Heart right ventricle (tissue), 16 donors: ENCODE results near the gene EGLN2. TPM values are rescaled to one million over a fixed set of nuclear protein-coding genes. Genes with fewer than 3 reads are reported as not detected.
"Not testable (repeated sequence)": the region's sequence is repeated elsewhere in the genome, so short reads cannot be mapped to it uniquely, and the experiment has no call there.

Source experiments
- ATAC-seq, 8 donors: fragments of 200-7000 bp; cut with Tn5 transposase; one replicate each; pipeline ENCODE4 v1.9.1; 2020; ENCODE audit warnings: mild to moderate bottlenecking in 8 of 8, moderate library complexity in 8 of 8, moderate number of reproducible peaks in 1 of 8
- DNase-seq, 2 donors: peaks; one replicate each; pipeline ENCODE4 v3.0.0-alpha.2; 2020
- H3K27ac ChIP-seq, 10 donors: fragments of 200-600 bp; sonication (generic) in 2 of 10; one replicate each; pipeline versions ENCODE4 v1.5.0 to v1.8.0; 2020 to 2022; ENCODE audit warnings: mild to moderate bottlenecking in 3 of 10
- H3K27me3 ChIP-seq, 7 donors: fragments of 200-600 bp; one replicate each; pipeline ENCODE4 v1.8.0; 2021 to 2022; ENCODE audit warnings: mild to moderate bottlenecking in 2 of 7
- H3K36me3 ChIP-seq, 9 donors: fragments of 200-600 bp; sonication (generic) in 1 of 9; one replicate each; pipeline versions ENCODE4 v1.5.0 to v1.8.0; 2020 to 2022; ENCODE audit warnings: mild to moderate bottlenecking in 2 of 9
- H3K4me1 ChIP-seq, 9 donors: fragments of 200-600 bp; sonication (generic) in 1 of 9; one replicate each; pipeline versions ENCODE4 v1.5.0 to v1.8.0; 2020 to 2022; ENCODE audit warnings: mild to moderate bottlenecking in 4 of 9
- H3K4me3 ChIP-seq, 10 donors: fragments of 200-600 bp; sonication (generic) in 2 of 10; one replicate each; pipeline versions ENCODE4 v1.5.0 to v1.8.0; 2020 to 2022; ENCODE audit warnings: mild to moderate bottlenecking in 7 of 10, moderate library complexity in 2 of 10
- H3K9me3 ChIP-seq, 11 donors: fragments of 200-600 bp in 10 of 11; sonication (generic) in 2 of 11; one replicate each; pipeline versions ENCODE4 v1.5.0 to v1.8.0; 2013 to 2022; ENCODE audit warnings: mild to moderate bottlenecking in 2 of 11, control low read depth in 1 of 11, moderate library complexity in 1 of 11
- WGBS, 2 donors: extraction: QIAGEN DNeasy Blood & Tissue Kit; methylation state at CpG; one replicate each; pipeline ENCODE4 v1.1.7; 2013; ENCODE audit warnings: inconsistent platforms in 1 of 2; 5-methylcytosine and 5-hydroxymethylcytosine counted together
- intact Hi-C, 10 donors: fragments of 100-400 bp; cut with DNase I; formaldehyde crosslinking; loops; one replicate each; pipeline versions ENCODE4 v1.11.1 to v1.14.2; 2022
- polyA plus RNA-seq, 2 donors: library from polyadenylated mRNA; stranded (reverse); fragments of 200-250 nt; gene quantifications; one replicate each; pipeline ENCODE4 v1.2.3, GENCODE V29; 2013
- total RNA-seq, 10 donors: library from RNA; stranded (reverse); fragmentation: NEBNext Ultra II Directional in 3 of 10; extraction: Animal tissue kit (Norgen Biotek cat#: 25700) in 3 of 10; gene quantifications; one replicate each; pipeline versions ENCODE4 v1.2.1 to v1.2.4, GENCODE V29; 2021 to 2023
- TF ChIP-seq, protein P1 (sequence below), 9 donors: fragments of 200-600 bp; sonication (generic) in 2 of 9; IDR thresholded peaks; one replicate each; pipeline versions ENCODE4 v1.5.0 to v1.8.0; 2021 to 2022; ENCODE audit warnings: antibody characterized with exemption in 9 of 9, mild to moderate bottlenecking in 5 of 9, moderate library complexity in 1 of 9
- donor health status: Arrhythmogenic right ventricular cardiomyopathy.
- donor health status: ischemic (EF 13 %, LVEDD 7.1; RV severe dilation, severe dysfunction).
- donor health status: healthy with polysubstance abuse.
- donor health status: DM: no; HTN: yes; CAD: no.
- donor health status: DM: no; HTN: no; CAD: no.
- donor health status: ischemic (EF 25% LVEDD 6.9; RV normal size, moderate dysfunction).
- donor health status: ischemic (EF 25% LVEDD 5.7; RV mildly dilated, moderate dysfunction).
- donor health status: healthy.
- donor health status: DM: yes; HTN: yes; CAD: no.
- donor health status: Ischemic cardiomyopathy.
- donor health status: ischemic (EF 35%, LVEDD 5.7; RV mildly dilated, moderate dysfunction).
- donor health status: nonischemic (EF 11% LVEDD 7.7; RV severe dilation, severe dysfunction).
- donor health status: DM: yes; HTN: yes; CAD: no.
- donor health status: PGD.
- donor health status: ischemic (EF 29% LVEDD 5.4; RV normal size, mild dysfunction).
- donor health status: nonischemic (EF 23%, LVEDD 6.1; RV moderate dilation, normal function).

The EGLN2 gene
- total and polyA plus RNA-seq, 12 donors = 31.8 to 78.6 (median 46.0) TPM

DNA sequence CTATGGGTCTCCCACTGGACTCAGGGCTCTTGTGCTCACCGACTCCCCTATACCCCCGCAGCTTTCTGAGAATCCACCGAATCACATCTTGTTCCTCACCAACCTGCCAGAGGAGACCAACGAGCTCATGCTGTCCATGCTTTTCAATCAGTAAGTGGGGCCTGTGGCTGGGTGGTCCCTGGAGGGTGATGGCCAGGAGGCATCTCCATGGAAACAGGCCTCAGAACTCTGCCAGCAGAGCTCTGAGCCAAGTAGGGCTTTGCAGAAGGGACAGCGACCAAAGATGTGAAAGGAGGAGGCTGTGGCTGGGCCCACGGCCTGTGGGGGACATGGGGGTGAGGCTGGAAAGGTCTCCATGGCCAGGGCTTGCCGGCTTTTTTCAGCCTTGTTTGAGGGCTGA lies 35.5 kb upstream of the EGLN2 start:
- Histone ChIP-seq H3K4me1 (peaks cover 0 to 15% (median 7%) of the 10 kb centered on the region in 9 donors), H3K27me3 (no peaks in the 10 kb centered on the region), H3K27ac (no peak overlapping the region), H3K9me3 (no peaks in the 10 kb centered on the region), H3K4me3 (no peak overlapping the region), H3K36me3 (peaks cover 0 to 89% (median 81%) of the 10 kb centered on the region in 9 donors)
- WGBS, 2 donors = 92 to 95% methylated on average over 7 of the region's 7 CpGs
- ATAC-seq = no peak
- TF ChIP-seq, protein P1, sequence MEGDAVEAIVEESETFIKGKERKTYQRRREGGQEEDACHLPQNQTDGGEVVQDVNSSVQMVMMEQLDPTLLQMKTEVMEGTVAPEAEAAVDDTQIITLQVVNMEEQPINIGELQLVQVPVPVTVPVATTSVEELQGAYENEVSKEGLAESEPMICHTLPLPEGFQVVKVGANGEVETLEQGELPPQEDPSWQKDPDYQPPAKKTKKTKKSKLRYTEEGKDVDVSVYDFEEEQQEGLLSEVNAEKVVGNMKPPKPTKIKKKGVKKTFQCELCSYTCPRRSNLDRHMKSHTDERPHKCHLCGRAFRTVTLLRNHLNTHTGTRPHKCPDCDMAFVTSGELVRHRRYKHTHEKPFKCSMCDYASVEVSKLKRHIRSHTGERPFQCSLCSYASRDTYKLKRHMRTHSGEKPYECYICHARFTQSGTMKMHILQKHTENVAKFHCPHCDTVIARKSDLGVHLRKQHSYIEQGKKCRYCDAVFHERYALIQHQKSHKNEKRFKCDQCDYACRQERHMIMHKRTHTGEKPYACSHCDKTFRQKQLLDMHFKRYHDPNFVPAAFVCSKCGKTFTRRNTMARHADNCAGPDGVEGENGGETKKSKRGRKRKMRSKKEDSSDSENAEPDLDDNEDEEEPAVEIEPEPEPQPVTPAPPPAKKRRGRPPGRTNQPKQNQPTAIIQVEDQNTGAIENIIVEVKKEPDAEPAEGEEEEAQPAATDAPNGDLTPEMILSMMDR (IDR thresholded peaks at IDR 0.05) = no peak
- intact Hi-C loops = no loop called here
- DNase-seq = no peak

DNA sequence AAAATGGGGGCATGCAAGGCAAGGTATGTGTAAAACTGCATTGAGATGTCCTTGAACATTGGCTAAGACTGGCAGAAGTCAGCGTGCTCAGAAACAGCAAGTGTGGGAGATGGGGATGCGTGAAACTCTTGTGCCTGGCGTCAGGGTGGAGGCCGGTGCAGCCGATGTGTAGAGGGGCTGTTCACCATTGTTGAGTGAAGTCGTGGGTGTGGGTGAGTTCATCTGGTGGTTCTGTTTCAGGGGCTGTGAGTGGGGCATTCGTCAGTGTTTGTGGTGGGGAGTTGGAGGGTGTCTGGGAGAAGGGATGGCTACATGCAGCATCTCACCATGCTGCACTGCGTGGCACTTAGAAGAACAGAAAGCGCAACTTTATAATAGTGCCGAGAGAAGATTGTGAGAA lies 35.0 kb upstream of the EGLN2 start:
- no peak for DNase-seq
- no peak overlapping the region for H3K27ac ChIP-seq

DNA sequence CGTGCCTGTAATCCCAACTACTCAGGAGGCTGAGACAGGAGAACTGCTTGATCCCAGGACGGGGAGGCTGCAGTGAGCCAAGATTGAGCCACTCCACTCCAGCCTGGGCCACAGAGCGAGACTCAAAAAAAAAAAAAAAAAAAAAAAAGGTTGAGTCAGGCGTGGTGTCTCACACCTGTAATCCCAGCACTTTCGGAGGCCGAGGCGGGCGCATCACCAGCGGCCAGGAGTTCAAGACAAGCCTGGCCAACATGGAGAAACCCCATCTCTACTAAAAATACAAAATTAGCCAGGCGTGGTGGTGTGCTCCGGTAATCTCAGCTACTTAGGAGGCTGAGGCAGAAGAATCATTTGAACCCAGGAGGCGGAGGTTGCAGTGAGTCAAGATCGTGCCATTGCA lies 32.6 kb upstream of the EGLN2 start:
- H3K9me3 ChIP-seq, DNase-seq, H3K27ac ChIP-seq, H3K4me1 ChIP-seq, ATAC-seq, H3K27me3 ChIP-seq, H3K4me3 ChIP-seq, intact Hi-C loops: not testable (repeated sequence)
- WGBS, 2 donors = 97 to 98% methylated on average over 13 of the region's 13 CpGs
- H3K36me3 ChIP-seq = peaks cover 0 to 60% (median 52%) of the 10 kb centered on the region in 9 donors

More for the DNA sequence above, 35.0 kb upstream of the EGLN2 start:
- H3K36me3 ChIP-seq = peaks cover 0 to 85% (median 77%) of the 10 kb centered on the region in 9 donors
- peaks cover 0 to 15% (median 7%) of the 10 kb centered on the region in 9 donors for H3K4me1 ChIP-seq
- WGBS, 2 donors = 89 to 92% methylated on average over 10 of the region's 10 CpGs
- no peaks in the 10 kb centered on the region for H3K9me3 ChIP-seq
- intact Hi-C loops = no loop called here
- no peak for ATAC-seq
- TF ChIP-seq, protein P1 (IDR thresholded peaks at IDR 0.05) = no peak
- H3K27me3 ChIP-seq = no peaks in the 10 kb centered on the region
- no peak overlapping the region for H3K4me3 ChIP-seq

DNA sequence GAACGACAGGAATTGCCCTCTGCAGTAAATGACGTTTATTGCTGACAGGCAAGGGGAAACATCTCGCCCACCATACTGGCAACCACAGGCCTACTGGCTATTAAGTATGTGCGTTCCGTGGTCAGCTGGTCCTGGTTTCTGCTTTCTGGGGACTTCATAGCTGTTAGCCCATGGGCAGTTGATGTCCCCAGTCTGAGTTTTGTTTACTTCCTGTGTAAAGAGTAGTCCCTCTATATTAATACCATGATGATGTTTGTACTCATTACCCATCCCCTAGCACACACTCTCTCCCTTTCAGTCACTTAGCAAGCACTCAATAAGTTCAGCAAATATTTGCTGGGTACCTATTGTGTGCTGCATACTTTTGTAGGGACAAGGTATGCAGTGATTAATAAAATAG lies 30.1 kb upstream of the EGLN2 start:
- Histone ChIP-seq H3K9me3 (peaks cover 0 to 4% (median 0%) of the 10 kb centered on the region in 11 donors), H3K27ac (no peak overlapping the region), H3K4me3 (no peak overlapping the region), H3K36me3 (peaks cover 0 to 38% (median 28%) of the 10 kb centered on the region in 9 donors), H3K27me3 (no peaks in the 10 kb centered on the region), H3K4me1 (peaks cover 0 to 8% (median 0%) of the 10 kb centered on the region in 9 donors)
- TF ChIP-seq, protein P1 (IDR thresholded peaks at IDR 0.05) = no peak
- WGBS, 2 donors = 81 to 88% methylated on average over 5 of the region's 5 CpGs
- DNase-seq = no peak
- ATAC-seq = no peak
- intact Hi-C loops = no loop called here

DNA sequence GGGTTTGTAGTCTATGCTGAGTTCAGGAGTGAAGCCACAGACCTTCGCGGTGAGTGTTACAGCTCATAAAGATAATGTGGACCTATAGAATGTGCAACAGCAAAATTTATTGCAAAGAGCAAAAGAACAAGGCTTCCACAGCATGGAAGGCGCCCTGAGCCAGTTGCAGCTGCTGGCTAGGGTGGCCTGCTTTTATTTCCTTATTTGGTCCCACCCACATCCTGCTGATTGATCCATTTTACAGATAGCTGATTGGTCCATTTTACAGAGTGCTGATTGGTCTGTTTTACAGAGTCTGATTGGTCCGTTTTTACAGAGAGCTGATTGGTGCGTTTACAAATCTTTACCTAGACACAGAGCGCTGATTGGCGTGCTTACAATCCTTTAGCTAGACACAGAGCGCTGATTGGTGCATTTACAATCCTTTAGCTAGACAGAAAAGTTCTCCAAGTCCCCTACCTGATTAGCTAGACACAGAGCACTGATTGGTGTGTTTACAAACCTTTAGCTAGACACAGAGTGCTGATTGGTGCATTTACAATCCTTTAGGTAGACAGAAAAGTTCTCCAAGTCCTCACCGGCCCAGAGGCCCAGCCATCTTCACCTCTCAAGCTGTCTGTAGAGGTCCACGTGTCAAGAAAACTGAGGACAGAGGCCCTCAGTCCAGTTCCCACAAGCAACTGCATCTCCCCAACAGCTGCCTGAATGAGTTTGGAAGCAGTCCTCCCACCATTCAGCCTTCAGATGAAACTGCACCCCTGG lies 27.7 kb upstream of the EGLN2 start:
- peaks cover 0 to 14% (median 5%) of the 10 kb centered on the region in 9 donors for H3K36me3 ChIP-seq
- DNase-seq, H3K27ac ChIP-seq, ATAC-seq, H3K27me3 ChIP-seq, H3K4me1 ChIP-seq, H3K9me3 ChIP-seq, intact Hi-C loops, H3K4me3 ChIP-seq: not testable (repeated sequence)
- 92 to 94% methylated on average over 10 of the region's 10 CpGs for WGBS, 2 donors
